ENCODE data around the gene SNX5. TPM values are rescaled to one million over a fixed set of nuclear protein-coding genes. Genes with fewer than 3 reads are reported as not detected.

SNX5 gene
- total RNA-seq, 1 donor from 2014 or later: 82.5 TPM

GRCh38 chr20:17936761-17937732 is 31.5 kb downstream of the SNX5 start:
- TF ChIP-seq, protein P1, sequence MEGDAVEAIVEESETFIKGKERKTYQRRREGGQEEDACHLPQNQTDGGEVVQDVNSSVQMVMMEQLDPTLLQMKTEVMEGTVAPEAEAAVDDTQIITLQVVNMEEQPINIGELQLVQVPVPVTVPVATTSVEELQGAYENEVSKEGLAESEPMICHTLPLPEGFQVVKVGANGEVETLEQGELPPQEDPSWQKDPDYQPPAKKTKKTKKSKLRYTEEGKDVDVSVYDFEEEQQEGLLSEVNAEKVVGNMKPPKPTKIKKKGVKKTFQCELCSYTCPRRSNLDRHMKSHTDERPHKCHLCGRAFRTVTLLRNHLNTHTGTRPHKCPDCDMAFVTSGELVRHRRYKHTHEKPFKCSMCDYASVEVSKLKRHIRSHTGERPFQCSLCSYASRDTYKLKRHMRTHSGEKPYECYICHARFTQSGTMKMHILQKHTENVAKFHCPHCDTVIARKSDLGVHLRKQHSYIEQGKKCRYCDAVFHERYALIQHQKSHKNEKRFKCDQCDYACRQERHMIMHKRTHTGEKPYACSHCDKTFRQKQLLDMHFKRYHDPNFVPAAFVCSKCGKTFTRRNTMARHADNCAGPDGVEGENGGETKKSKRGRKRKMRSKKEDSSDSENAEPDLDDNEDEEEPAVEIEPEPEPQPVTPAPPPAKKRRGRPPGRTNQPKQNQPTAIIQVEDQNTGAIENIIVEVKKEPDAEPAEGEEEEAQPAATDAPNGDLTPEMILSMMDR (IDR thresholded peaks at IDR 0.05): no peak
- Mint-ChIP-seq H3K4me3 (ENCODE audit: unreplicated experiment) (peak overlapping the region; percentile 53), H3K27ac (ENCODE audit: unreplicated experiment) (peak overlapping the region; percentile 99), H3K36me3 (ENCODE audit: low read depth) (peaks cover 15% of the 10 kb centered on the region), H3K4me1 (ENCODE audit: low read depth) (peaks cover 89% of the 10 kb centered on the region), H3K27me3 (ENCODE audit: low read depth) (no peaks in the 10 kb centered on the region), H3K9me3 (ENCODE audit: low read depth) (peaks cover 2% of the 10 kb centered on the region)
- no peak for DNase-seq (ENCODE audit: low spot score)

GRCh38 chr20:17936286-17936760 is 32.3 kb downstream of the SNX5 start:
- H3K4me1 Mint-ChIP-seq (ENCODE audit: low read depth): peaks cover 90% of the 10 kb centered on the region
- peak overlapping the region; percentile 99 for H3K27ac Mint-ChIP-seq (ENCODE audit: unreplicated experiment)
- no peaks in the 10 kb centered on the region for H3K27me3 Mint-ChIP-seq (ENCODE audit: low read depth)
- no peak for DNase-seq (ENCODE audit: low spot score)
- TF ChIP-seq, protein P1 (IDR thresholded peaks at IDR 0.05): no peak
- H3K4me3 Mint-ChIP-seq (ENCODE audit: unreplicated experiment): peak overlapping the region; percentile 53
- peaks cover 12% of the 10 kb centered on the region for H3K36me3 Mint-ChIP-seq (ENCODE audit: low read depth)
- peaks cover 3% of the 10 kb centered on the region for H3K9me3 Mint-ChIP-seq (ENCODE audit: low read depth)

GRCh38 chr20:17935761-17936160 is 32.8 kb downstream of the SNX5 start:
- Mint-ChIP-seq H3K36me3 (ENCODE audit: low read depth) (peaks cover 8% of the 10 kb centered on the region), H3K27ac (ENCODE audit: unreplicated experiment) (peak overlapping the region; percentile 99), H3K4me3 (ENCODE audit: unreplicated experiment) (peak overlapping the region; percentile 53), H3K9me3 (ENCODE audit: low read depth) (peaks cover 3% of the 10 kb centered on the region), H3K27me3 (ENCODE audit: low read depth) (no peaks in the 10 kb centered on the region), H3K4me1 (ENCODE audit: low read depth) (peaks cover 84% of the 10 kb centered on the region)
- DNase-seq (ENCODE audit: low spot score): no peak
- TF ChIP-seq, protein P1 (IDR thresholded peaks at IDR 0.05): no peak

- Mint-ChIP-seq H3K4me1 (ENCODE audit: low read depth) (peaks cover 79% of the 10 kb centered on the region), H3K27ac (ENCODE audit: unreplicated experiment) (peak overlapping the region; percentile 71)
- no peak for DNase-seq (ENCODE audit: low spot score)
These were observed 33.4 kb downstream of the SNX5 start for GRCh38 chr20:17935186-17935585.

More at GRCh38 chr20:17935186-17935585, 33.4 kb downstream of the SNX5 start:
- Mint-ChIP-seq H3K9me3 (ENCODE audit: low read depth) (peaks cover 3% of the 10 kb centered on the region), H3K4me3 (ENCODE audit: unreplicated experiment) (no peak overlapping the region), H3K27me3 (ENCODE audit: low read depth) (no peaks in the 10 kb centered on the region), H3K36me3 (ENCODE audit: low read depth) (peaks cover 4% of the 10 kb centered on the region)
- TF ChIP-seq, protein P1 (IDR thresholded peaks at IDR 0.05): no peak

Data from chondrocyte (in vitro differentiated cells).